OCI-LY1 (cell line): Measurements from ENCODE around the gene SYNDIG1.

Experiments
- H2AFZ ChIP-seq: fragments of 200-600 bp; sonication (generic), shearing (Covaris generic); 2 replicates; pipeline ENCODE4 v1.6.0; 2014; ENCODE audit warnings: antibody characterized with exemption, mild to moderate bottlenecking, low read length
- H3F3A ChIP-seq: fragments of 200-600 bp; sonication (generic), shearing (Covaris generic); 2 replicates; pipeline ENCODE4 v1.6.0; 2014; ENCODE audit warnings: mild to moderate bottlenecking, antibody characterized with exemption, low read length, moderate library complexity; ENCODE audit not compliant: insufficient read depth
- H3K27ac ChIP-seq: fragments of 200-600 bp; sonication (generic); 2 replicates; pipeline ENCODE4 v1.5.1; 2014; ENCODE audit warnings: low read length, mixed run types, mild to moderate bottlenecking, low read depth; ENCODE audit not compliant: poor library complexity, severe bottlenecking
- H3K27me3 ChIP-seq: fragments of 200-600 bp; sonication (generic); 2 replicates; pipeline ENCODE4 v1.6.0; 2014; ENCODE audit warnings: antibody characterized with exemption, mild to moderate bottlenecking, low read length, moderate library complexity; ENCODE audit not compliant: insufficient read depth
- H3K36me3 ChIP-seq: fragments of 200-600 bp; sonication (generic); 2 replicates; pipeline ENCODE4 v1.6.1; 2014; ENCODE audit warnings: mild to moderate bottlenecking, antibody characterized with exemption, low read length, moderate library complexity, mixed read lengths; ENCODE audit not compliant: insufficient read depth
- H3K4me1 ChIP-seq: fragments of 200-600 bp; sonication (generic); 2 replicates; pipeline ENCODE4 v1.5.1; 2014; ENCODE audit warnings: mild to moderate bottlenecking, low read length, moderate library complexity; ENCODE audit not compliant: insufficient read depth, severe bottlenecking
- H3K4me2 ChIP-seq: fragments of 200-600 bp; sonication (generic), shearing (Covaris generic); 2 replicates; pipeline ENCODE4 v1.6.1; 2014; ENCODE audit warnings: low read length
- H3K4me3 ChIP-seq: fragments of 200-600 bp; sonication (generic); 2 replicates; pipeline ENCODE4 v1.5.1; 2014; ENCODE audit warnings: low read length, low read depth, mild to moderate bottlenecking, mixed read lengths; ENCODE audit not compliant: poor library complexity, severe bottlenecking
- H3K79me2 ChIP-seq: fragments of 200-600 bp; shearing (Covaris generic); 2 replicates; pipeline ENCODE4 v1.6.1; 2016; ENCODE audit warnings: mixed run types, low read length, mixed read lengths; ENCODE audit not compliant: insufficient read depth
- H3K9ac ChIP-seq: fragments of 200-600 bp; sonication (generic), shearing (Covaris generic); 2 replicates; pipeline ENCODE4 v1.6.1; 2014; ENCODE audit warnings: mild to moderate bottlenecking, low read length, mixed read lengths
- H3K9me2 ChIP-seq: fragments of 200-600 bp; sonication (generic), shearing (Covaris generic); 2 replicates; pipeline ENCODE4 v1.6.1; 2014; ENCODE audit warnings: low read depth, mild to moderate bottlenecking, low read length, mixed read lengths
- H3K9me3 ChIP-seq: fragments of 200-600 bp; shearing (Covaris generic); 2 replicates; pipeline ENCODE4 v1.6.1; 2014; ENCODE audit warnings: low read length, mixed read lengths
- H4K20me1 ChIP-seq: fragments of 200-600 bp; sonication (generic), shearing (Covaris generic); 2 replicates; pipeline ENCODE4 v1.6.0; 2016; ENCODE audit warnings: mild to moderate bottlenecking, low read length; ENCODE audit not compliant: insufficient read depth
- EZH2 ChIP-seq: fragments of 200-600 bp; sonication (generic), shearing (Covaris generic); IDR thresholded peaks from 2 replicates; pipeline ENCODE4 v1.8.0; 2017; ENCODE audit warnings: borderline replicate concordance, mixed run types, mild to moderate bottlenecking, antibody characterized with exemption, low read length, moderate library complexity, mixed read lengths
- TF ChIP-seq, protein P1 (sequence below): fragments of 200-600 bp; sonication (generic), shearing (Covaris generic); IDR thresholded peaks from 2 replicates; pipeline ENCODE4 v1.5.1; 2017; ENCODE audit warnings: mild to moderate bottlenecking, antibody characterized with exemption, low read length, moderate library complexity, mixed read lengths

SYNDIG1 gene

DNA sequence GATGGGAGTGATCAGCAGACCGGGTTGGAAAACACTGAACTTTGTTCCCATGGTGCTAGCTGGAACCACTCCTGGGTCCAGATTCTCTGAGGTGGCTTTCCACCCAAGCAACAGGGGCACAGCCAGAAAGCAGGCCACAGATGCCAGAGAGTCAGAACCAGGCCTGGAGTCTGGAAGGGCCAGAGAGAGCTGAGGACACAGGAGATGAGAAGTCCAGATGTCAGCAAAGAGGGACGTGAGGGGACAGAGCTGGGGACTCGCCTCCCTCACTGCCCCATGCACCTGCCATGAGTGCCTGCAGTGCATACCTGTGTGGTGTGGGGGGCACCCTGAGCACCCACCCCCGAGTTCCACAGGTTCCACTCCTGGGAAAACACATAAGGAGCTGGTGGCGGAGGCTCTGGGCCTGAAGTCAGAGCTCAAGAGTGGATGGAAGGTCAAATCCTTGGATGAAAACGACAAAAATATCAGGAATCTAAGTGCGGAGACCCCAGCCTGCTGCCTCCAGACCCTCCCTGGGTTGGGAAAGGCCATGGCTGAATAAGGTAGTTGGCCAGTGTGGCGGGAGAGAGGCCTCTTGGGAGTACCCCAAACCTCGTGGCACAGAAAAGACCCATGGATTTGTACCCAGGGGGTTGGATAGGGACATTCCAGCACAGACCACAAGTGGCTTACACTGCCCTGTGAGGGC is 224.2 kb downstream of the SYNDIG1 start:
- no peaks in the 10 kb centered on the region for H3K36me3 ChIP-seq
- no peak overlapping the region for H3K9ac ChIP-seq
- H3K27me3 ChIP-seq: no peaks in the 10 kb centered on the region
- no peak for TF ChIP-seq EZH2
- TF ChIP-seq, protein P1, sequence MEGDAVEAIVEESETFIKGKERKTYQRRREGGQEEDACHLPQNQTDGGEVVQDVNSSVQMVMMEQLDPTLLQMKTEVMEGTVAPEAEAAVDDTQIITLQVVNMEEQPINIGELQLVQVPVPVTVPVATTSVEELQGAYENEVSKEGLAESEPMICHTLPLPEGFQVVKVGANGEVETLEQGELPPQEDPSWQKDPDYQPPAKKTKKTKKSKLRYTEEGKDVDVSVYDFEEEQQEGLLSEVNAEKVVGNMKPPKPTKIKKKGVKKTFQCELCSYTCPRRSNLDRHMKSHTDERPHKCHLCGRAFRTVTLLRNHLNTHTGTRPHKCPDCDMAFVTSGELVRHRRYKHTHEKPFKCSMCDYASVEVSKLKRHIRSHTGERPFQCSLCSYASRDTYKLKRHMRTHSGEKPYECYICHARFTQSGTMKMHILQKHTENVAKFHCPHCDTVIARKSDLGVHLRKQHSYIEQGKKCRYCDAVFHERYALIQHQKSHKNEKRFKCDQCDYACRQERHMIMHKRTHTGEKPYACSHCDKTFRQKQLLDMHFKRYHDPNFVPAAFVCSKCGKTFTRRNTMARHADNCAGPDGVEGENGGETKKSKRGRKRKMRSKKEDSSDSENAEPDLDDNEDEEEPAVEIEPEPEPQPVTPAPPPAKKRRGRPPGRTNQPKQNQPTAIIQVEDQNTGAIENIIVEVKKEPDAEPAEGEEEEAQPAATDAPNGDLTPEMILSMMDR: no peak
- no peaks in the 10 kb centered on the region for H3K9me2 ChIP-seq
- no peak overlapping the region for H2AFZ ChIP-seq
- no peak overlapping the region for H3K27ac ChIP-seq
- H4K20me1 ChIP-seq: no peaks in the 10 kb centered on the region
- no peaks in the 10 kb centered on the region for H3K9me3 ChIP-seq
- no peaks in the 10 kb centered on the region for H3K79me2 ChIP-seq
- H3K4me3 ChIP-seq: no peak overlapping the region
- H3F3A ChIP-seq: no peaks in the 10 kb centered on the region
- no peak overlapping the region for H3K4me2 ChIP-seq
- no peaks in the 10 kb centered on the region for H3K4me1 ChIP-seq

DNA sequence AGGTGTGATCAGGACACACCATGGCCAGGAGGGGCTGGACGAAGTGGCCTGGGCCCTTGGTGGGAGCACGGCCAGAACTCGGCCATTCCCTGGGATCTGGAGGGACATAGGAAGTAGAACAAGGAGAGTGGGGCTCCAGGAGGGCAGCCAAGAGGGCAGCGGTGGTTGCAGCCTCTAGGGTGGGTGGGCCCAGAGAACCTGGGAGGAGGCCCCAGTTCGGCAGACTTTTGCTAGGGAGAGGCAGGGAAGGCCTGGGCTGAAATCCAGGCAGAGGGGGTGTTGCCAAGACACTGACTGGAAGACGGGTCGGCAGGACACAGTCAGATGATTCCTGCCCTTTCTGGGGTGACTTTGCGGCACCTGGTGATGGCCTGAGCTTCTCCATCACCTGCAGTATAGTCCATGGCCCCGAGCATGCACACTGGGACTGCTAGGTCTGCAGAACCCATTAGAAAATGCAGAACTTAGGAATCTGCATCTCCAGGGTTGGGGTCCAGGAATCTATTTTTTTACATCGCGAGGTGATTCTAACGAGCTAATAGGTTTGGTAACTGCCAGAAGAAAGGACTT is 224.8 kb downstream of the SYNDIG1 start:
- TF ChIP-seq EZH2: no peak
- TF ChIP-seq, protein P1: no peak

DNA sequence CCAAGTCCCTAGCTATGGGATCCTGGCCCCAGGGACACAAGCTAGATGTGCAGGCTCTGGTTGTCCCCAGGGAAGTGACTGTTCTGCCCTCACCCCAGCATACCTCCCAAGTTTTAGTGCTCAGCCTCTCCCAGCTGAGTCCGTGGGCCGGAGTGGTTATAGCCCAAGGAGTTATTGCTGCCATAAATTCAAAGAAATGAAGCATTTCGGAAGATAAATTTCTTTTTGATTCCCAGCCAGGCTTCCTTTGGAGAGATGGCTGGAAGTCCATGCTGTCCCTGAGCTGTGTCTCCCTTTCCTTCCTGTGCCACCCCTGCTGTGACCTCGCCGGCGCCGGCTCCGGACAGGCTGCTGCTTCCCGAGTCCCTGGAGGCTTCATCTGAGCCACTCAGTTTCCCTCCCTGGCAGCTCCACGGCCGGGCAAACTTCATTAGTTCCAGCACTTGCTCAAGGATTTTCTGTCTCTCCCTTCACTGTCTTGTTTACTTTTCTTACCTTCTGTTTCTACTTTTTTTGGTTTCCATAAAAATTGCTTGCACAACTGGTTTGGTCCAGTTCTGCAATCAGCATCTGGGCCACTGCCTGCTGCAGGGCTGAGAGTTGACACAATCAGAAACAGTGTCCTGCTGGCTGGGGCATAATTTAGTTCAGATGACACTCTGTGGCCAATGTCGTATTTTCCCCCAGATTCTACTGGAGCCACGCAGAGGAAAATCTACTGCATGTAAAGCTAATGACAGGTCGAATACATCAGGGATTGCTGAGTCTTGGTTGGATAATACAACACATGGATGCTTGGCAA is 225.5 kb downstream of the SYNDIG1 start:
- no peak overlapping the region for H3K4me2 ChIP-seq
- no peak overlapping the region for H3K9ac ChIP-seq
- H3K36me3 ChIP-seq: no peaks in the 10 kb centered on the region
- no peaks in the 10 kb centered on the region for H3K4me1 ChIP-seq
- no peaks in the 10 kb centered on the region for H3K27me3 ChIP-seq
- no peaks in the 10 kb centered on the region for H3K9me3 ChIP-seq
- H2AFZ ChIP-seq: no peak overlapping the region
- no peaks in the 10 kb centered on the region for H3F3A ChIP-seq
- H3K4me3 ChIP-seq: no peak overlapping the region
- H3K27ac ChIP-seq: no peak overlapping the region
- H3K9me2 ChIP-seq: no peaks in the 10 kb centered on the region
- no peaks in the 10 kb centered on the region for H3K79me2 ChIP-seq
- no peaks in the 10 kb centered on the region for H4K20me1 ChIP-seq
- TF ChIP-seq, protein P1: no peak
- no peak for TF ChIP-seq EZH2

More for the DNA sequence above, 224.8 kb downstream of the SYNDIG1 start:
- H3K9me2 ChIP-seq: no peaks in the 10 kb centered on the region
- H3K27me3 ChIP-seq: no peaks in the 10 kb centered on the region
- H2AFZ ChIP-seq: no peak overlapping the region
- no peaks in the 10 kb centered on the region for H3K4me1 ChIP-seq
- H4K20me1 ChIP-seq: no peaks in the 10 kb centered on the region
- no peak overlapping the region for H3K4me2 ChIP-seq
- H3K27ac ChIP-seq: no peak overlapping the region
- no peaks in the 10 kb centered on the region for H3K79me2 ChIP-seq
- H3K4me3 ChIP-seq: no peak overlapping the region
- H3K9ac ChIP-seq: no peak overlapping the region
- H3K36me3 ChIP-seq: no peaks in the 10 kb centered on the region
- H3F3A ChIP-seq: no peaks in the 10 kb centered on the region
- H3K9me3 ChIP-seq: no peaks in the 10 kb centered on the region
